ENCODE results near the gene SCUBE1.

GRCh38 chr22:43388420-43388851, 45.3 kb upstream of the SCUBE1 start:
- no peak for TF ChIP-seq EZH2 (IDR thresholded peaks at IDR 0.05; ENCODE audit: borderline replicate concordance)
- peak; percentile 96 for TF ChIP-seq CTCF (IDR thresholded peaks at IDR 0.05; ENCODE audit: poor library complexity)
- TF ChIP-seq EZH2phosphoT487 (IDR thresholded peaks at IDR 0.05; ENCODE audit: low read depth, severe bottlenecking, unreplicated experiment): no peak
